Endothelial cell (in vitro differentiated cells): ENCODE results near the gene CABLES1. TPM values are rescaled to one million over a fixed set of nuclear protein-coding genes. Genes with fewer than 3 reads are reported as not detected.

Experiments used
- DNase-seq: peaks from one replicate; pipeline ENCODE4 v3.0.0; 2021; ENCODE audit warnings: low spot score
- H3K27ac Mint-ChIP-seq: one replicate; pipeline ENCODE4 v1.8.0; 2021; ENCODE audit warnings: mixed read lengths, inconsistent platforms; ENCODE audit not compliant: unreplicated experiment
- H3K27me3 Mint-ChIP-seq: one replicate; pipeline ENCODE4 v1.8.0; 2021; ENCODE audit warnings: mild to moderate bottlenecking, moderate library complexity, mixed read lengths, inconsistent platforms; ENCODE audit not compliant: unreplicated experiment
- H3K36me3 Mint-ChIP-seq: one replicate; pipeline ENCODE4 v1.8.0; 2021; ENCODE audit warnings: mild to moderate bottlenecking, low read depth, mixed read lengths, inconsistent platforms; ENCODE audit not compliant: unreplicated experiment
- H3K4me1 Mint-ChIP-seq: one replicate; pipeline ENCODE4 v1.8.0; 2021; ENCODE audit warnings: mild to moderate bottlenecking, mixed read lengths, inconsistent platforms; ENCODE audit not compliant: unreplicated experiment
- H3K4me3 Mint-ChIP-seq: one replicate; pipeline ENCODE4 v1.8.0; 2021; ENCODE audit warnings: mild to moderate bottlenecking, mixed read lengths, inconsistent platforms; ENCODE audit not compliant: unreplicated experiment
- H3K9me3 Mint-ChIP-seq: one replicate; pipeline ENCODE4 v1.8.0; 2021; ENCODE audit warnings: mixed read lengths, inconsistent platforms; ENCODE audit not compliant: unreplicated experiment
- CTCF ChIP-seq: fragments of 200-600 bp; sonication (generic); IDR thresholded peaks from one replicate; pipeline ENCODE4 v1.5.0; 2021; ENCODE audit warnings: antibody characterized with exemption; ENCODE audit not compliant: unreplicated experiment
- total RNA-seq: library from RNA; stranded (reverse); fragmentation: NEBNext Ultra II Directional; extraction: Animal tissue kit (Norgen Biotek cat#: 25700); gene quantifications from one replicate; pipeline ENCODE4 v1.2.1, GENCODE V29; 2021; ENCODE audit not compliant: unreplicated experiment

The CABLES1 gene
- total RNA-seq, 1 donor from 2014 or later, result 24.9 TPM

- Mint-ChIP-seq H3K9me3 (no peaks in the 10 kb centered on the region), H3K27ac (no peak overlapping the region), H3K27me3 (peaks cover 2% of the 10 kb centered on the region), H3K36me3 (peaks cover 15% of the 10 kb centered on the region), H3K4me3 (no peak overlapping the region), H3K4me1 (peaks cover 38% of the 10 kb centered on the region)
- DNase-seq, result no peak
- TF ChIP-seq CTCF, result no peak
Observed at GRCh38 chr18:23189768-23190661, 54.7 kb downstream of the CABLES1 start.

- H3K36me3 Mint-ChIP-seq, result peaks cover 15% of the 10 kb centered on the region
- no peak overlapping the region for H3K4me3 Mint-ChIP-seq
- peaks cover 47% of the 10 kb centered on the region for H3K4me1 Mint-ChIP-seq
- TF ChIP-seq CTCF, result no peak
- peak overlapping the region; percentile 16 for H3K27ac Mint-ChIP-seq
- no peak for DNase-seq
- H3K27me3 Mint-ChIP-seq, result peaks cover 4% of the 10 kb centered on the region
- H3K9me3 Mint-ChIP-seq, result no peaks in the 10 kb centered on the region
Observed at GRCh38 chr18:23191232-23191631, 55.9 kb downstream of the CABLES1 start.

DNA sequence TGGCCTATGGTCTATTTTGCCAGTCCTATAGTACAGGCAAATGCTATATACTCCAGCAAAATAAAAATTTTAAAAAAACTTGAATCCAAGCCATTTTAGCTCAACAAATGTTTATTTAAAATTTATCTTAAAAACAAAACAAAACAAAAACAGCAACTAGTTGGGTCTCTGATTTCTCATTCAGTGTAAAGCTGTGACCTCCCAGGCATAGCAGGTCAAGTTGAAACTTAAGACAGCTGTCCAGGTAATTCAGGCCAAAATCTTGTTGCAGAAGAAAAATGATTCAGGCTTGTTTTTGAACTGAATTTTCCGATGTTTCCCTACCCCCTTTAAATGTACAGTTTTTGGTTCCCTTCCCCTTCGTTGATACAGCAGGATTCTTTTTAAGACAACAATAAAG lies 58.5 kb downstream of the CABLES1 start:
- H3K36me3 Mint-ChIP-seq, result peaks cover 27% of the 10 kb centered on the region
- H3K27me3 Mint-ChIP-seq, result peaks cover 5% of the 10 kb centered on the region
- H3K4me1 Mint-ChIP-seq, result peaks cover 56% of the 10 kb centered on the region
- H3K27ac Mint-ChIP-seq, result peak overlapping the region; percentile 91
- no peaks in the 10 kb centered on the region for H3K9me3 Mint-ChIP-seq
- no peak overlapping the region for H3K4me3 Mint-ChIP-seq
- DNase-seq, result no peak
- no peak for TF ChIP-seq CTCF

GRCh38 chr18:23194155-23194996 lies 59.1 kb downstream of the CABLES1 start:
- Mint-ChIP-seq H3K27me3 (peaks cover 5% of the 10 kb centered on the region), H3K36me3 (peaks cover 27% of the 10 kb centered on the region), H3K4me1 (peaks cover 57% of the 10 kb centered on the region), H3K27ac (peak overlapping the region; percentile 91), H3K4me3 (peak overlapping the region; percentile 21), H3K9me3 (no peaks in the 10 kb centered on the region)
- DNase-seq, result no peak
- no peak for TF ChIP-seq CTCF
